ENCODE measurements around the gene PPP1R27. TPM values are rescaled to one million over a fixed set of nuclear protein-coding genes. Genes with fewer than 3 reads are reported as not detected.
"Not testable (repeated sequence)": the region's sequence is repeated elsewhere in the genome, so short reads cannot be mapped to it uniquely, and the experiment has no call there.

The PPP1R27 gene
- total and polyA plus RNA-seq, 12 donors, result 0.11 to 3.1 (median 0.69) TPM; not detected in 6

DNA sequence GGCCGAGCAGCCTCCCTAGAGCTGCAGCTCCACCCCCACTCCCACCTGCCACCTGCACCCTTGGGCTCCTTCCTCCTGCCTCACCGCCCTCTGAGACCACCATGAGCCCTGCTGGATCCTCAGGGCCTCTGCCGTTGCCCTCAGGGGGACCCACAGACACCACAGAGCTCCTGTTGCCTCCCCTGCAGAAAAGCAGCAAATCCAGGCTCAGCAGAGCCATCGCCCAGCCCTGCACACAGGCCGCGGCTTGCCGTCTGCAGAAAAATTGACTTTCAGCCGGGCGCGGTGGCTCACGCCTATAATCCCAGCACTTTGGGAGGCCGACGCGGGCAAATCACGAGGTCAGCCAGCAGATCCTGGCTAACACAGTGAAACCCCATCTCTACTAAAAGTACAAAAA, 7.0 kb upstream of the PPP1R27 start:
- Histone ChIP-seq H3K27ac (peak overlapping the region in 3 of 5 donors; percentile 13 to 89 (median 21)), H3K36me3 (replicated peaks in 1 of 2) (peaks cover 0 to 38% of the 10 kb centered on the region in 2 donors)

DNA sequence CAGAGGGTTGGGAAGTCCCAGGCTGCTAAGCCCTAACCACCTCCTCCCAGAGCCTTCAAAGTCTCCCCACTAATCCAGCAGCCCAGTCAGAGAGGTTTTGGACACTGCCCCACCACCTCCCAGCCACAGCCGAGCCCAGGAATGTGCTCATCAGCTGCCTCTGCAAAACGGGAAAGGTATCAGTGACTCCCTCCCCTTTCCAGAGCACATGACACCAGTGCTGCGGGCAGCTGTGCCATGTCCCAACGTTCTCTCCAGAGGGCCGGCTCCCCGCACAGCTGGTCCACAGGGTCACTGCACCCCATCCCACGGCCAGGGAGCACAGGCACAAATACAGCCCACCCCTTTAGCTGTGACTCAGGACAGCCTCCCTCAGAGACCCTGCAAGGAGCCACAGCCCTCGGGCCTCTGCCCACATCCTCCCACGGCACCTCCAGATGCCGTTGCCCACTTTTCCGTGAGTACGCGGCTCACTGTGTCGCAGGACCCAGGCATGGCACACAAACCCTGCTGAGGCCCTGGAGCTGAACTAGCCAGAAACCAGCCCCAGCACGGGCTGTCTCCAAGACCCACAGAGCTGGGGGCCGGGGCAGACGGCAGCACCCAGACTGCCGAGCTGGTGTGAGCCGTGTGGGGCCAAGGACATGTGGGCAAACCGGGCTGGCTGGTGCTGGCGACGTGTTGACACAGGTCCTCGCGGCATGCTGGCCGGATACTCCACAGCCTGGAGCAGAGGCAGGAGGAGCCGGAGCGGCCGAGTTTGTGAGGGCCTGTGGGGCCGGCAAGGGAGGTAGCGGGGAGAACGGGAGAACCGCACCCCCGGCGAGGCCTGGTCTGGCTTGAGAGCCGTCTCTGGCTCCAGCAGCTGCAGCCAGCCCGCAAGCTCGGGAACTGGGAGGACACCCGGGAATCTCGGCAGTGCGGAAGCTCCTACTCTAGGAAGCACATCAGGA, 6.3 kb upstream of the PPP1R27 start:
- Histone ChIP-seq H3K36me3 (replicated peaks in 1 of 2) (peaks cover 0 to 30% of the 10 kb centered on the region in 2 donors), H3K27ac (peak overlapping the region in 3 of 5 donors; percentile 13 to 89 (median 21)), H3K9me3 (replicated peaks in 1 of 3) (no peaks in the 10 kb centered on the region), H3K27me3 (no peaks in the 10 kb centered on the region), H3K4me1 (replicated peaks in 1 of 2) (peaks cover 4 to 26% of the 10 kb centered on the region in 2 donors), H3K4me3 (no peak overlapping the region)
- no peak for TF ChIP-seq POLR2A (IDR thresholded peaks at IDR 0.05)
- TF ChIP-seq, protein P1, sequence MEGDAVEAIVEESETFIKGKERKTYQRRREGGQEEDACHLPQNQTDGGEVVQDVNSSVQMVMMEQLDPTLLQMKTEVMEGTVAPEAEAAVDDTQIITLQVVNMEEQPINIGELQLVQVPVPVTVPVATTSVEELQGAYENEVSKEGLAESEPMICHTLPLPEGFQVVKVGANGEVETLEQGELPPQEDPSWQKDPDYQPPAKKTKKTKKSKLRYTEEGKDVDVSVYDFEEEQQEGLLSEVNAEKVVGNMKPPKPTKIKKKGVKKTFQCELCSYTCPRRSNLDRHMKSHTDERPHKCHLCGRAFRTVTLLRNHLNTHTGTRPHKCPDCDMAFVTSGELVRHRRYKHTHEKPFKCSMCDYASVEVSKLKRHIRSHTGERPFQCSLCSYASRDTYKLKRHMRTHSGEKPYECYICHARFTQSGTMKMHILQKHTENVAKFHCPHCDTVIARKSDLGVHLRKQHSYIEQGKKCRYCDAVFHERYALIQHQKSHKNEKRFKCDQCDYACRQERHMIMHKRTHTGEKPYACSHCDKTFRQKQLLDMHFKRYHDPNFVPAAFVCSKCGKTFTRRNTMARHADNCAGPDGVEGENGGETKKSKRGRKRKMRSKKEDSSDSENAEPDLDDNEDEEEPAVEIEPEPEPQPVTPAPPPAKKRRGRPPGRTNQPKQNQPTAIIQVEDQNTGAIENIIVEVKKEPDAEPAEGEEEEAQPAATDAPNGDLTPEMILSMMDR (IDR thresholded peaks at IDR 0.05), result no peak
- intact Hi-C loops (cut with DNase I), result no loop called here
- 55 to 75% (median 65%) methylated on average over 15 to 40 of the region's 40 CpGs for WGBS, 4 donors
- DNase-seq, result peak in 5 of 7 donors; percentile 48 to 69 (median 53)

More for the DNA sequence above, 7.0 kb upstream of the PPP1R27 start:
- Histone ChIP-seq H3K4me1 (replicated peaks in 1 of 2) (peaks cover 4 to 26% of the 10 kb centered on the region in 2 donors), H3K4me3 (no peak overlapping the region), H3K27me3 (no peaks in the 10 kb centered on the region), H3K9me3 (replicated peaks in 1 of 3) (no peaks in the 10 kb centered on the region)
- intact Hi-C loops (cut with DNase I), result no loop called here
- DNase-seq, result no peak
- no peak for TF ChIP-seq POLR2A (IDR thresholded peaks at IDR 0.05)
- TF ChIP-seq, protein P1 (IDR thresholded peaks at IDR 0.05), result no peak
- 84 to 93% (median 87%) methylated on average over 10 to 15 of the region's 15 CpGs for WGBS, 4 donors

DNA sequence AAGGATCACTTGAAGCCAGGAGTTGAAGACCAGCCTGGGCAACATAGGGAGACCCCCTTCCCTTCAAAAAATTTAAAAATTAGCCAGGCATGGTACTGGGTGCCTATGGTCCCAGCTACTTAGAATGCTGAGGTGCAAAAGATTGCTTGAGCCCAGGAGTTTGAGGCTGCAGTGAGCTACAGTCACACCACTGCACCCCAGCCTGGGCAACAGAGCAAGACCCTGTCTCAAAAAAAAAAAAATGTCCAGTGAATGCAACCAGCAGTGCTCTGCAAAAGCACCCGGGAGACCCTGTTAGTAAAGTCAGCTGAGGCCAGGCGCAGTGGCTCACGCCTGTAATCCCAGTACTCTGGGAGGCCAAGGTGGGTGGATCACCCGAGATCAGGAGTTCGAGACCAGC, 5.2 kb upstream of the PPP1R27 start:
- H3K36me3 ChIP-seq (replicated peaks in 1 of 2), result peaks cover 0 to 20% of the 10 kb centered on the region in 2 donors
- WGBS, 4 donors, result 89 to 95% (median 90%) methylated on average over 5 of the region's 5 CpGs
- H3K9me3 ChIP-seq (replicated peaks in 1 of 3); DNase-seq; H3K27ac ChIP-seq; H3K27me3 ChIP-seq; H3K4me3 ChIP-seq; intact Hi-C loops (cut with DNase I): not testable (repeated sequence)
- peaks cover 4 to 26% of the 10 kb centered on the region in 2 donors for H3K4me1 ChIP-seq (replicated peaks in 1 of 2)

DNA sequence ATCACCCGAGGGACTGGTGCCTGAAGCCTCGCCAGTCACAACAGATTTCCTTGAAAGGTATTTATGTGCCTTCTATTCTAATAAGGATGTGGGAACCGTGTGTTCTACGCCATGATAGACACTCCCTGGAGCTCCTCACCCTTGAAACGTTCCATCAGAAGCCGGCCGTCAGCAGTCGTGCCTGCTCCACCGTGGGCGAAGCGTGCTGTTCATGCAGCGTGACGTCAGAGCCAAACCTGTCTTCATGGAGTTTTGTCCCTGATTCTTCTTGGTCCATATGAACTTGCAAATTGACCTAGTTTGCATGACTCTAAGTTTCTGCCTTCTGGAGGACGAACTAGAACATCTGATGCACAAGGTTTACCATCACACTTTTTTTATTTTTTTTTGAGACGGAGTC, 4.5 kb upstream of the PPP1R27 start:
- DNase-seq, result no peak
- H3K27me3 ChIP-seq, result no peaks in the 10 kb centered on the region
- H3K4me1 ChIP-seq (replicated peaks in 1 of 2), result peaks cover 4 to 28% of the 10 kb centered on the region in 2 donors
- H3K4me3 ChIP-seq, result no peak overlapping the region
- H3K9me3 ChIP-seq (replicated peaks in 1 of 3), result no peaks in the 10 kb centered on the region
- intact Hi-C loops (cut with DNase I), result no loop called here
- H3K27ac ChIP-seq, result no peak overlapping the region
- peaks cover 0 to 12% of the 10 kb centered on the region in 2 donors for H3K36me3 ChIP-seq (replicated peaks in 1 of 2)
- 77 to 91% (median 82%) methylated on average over 13 to 15 of the region's 15 CpGs for WGBS, 4 donors
- TF ChIP-seq, protein P1 (IDR thresholded peaks at IDR 0.05), result no peak
